Measurements from ENCODE around the gene HSPA6. TPM values are rescaled to one million over a fixed set of nuclear protein-coding genes. Genes with fewer than 3 reads are reported as not detected.

The HSPA6 gene
- total and polyA plus RNA-seq, 2 experiments from 2014 or later = not detected

DNA sequence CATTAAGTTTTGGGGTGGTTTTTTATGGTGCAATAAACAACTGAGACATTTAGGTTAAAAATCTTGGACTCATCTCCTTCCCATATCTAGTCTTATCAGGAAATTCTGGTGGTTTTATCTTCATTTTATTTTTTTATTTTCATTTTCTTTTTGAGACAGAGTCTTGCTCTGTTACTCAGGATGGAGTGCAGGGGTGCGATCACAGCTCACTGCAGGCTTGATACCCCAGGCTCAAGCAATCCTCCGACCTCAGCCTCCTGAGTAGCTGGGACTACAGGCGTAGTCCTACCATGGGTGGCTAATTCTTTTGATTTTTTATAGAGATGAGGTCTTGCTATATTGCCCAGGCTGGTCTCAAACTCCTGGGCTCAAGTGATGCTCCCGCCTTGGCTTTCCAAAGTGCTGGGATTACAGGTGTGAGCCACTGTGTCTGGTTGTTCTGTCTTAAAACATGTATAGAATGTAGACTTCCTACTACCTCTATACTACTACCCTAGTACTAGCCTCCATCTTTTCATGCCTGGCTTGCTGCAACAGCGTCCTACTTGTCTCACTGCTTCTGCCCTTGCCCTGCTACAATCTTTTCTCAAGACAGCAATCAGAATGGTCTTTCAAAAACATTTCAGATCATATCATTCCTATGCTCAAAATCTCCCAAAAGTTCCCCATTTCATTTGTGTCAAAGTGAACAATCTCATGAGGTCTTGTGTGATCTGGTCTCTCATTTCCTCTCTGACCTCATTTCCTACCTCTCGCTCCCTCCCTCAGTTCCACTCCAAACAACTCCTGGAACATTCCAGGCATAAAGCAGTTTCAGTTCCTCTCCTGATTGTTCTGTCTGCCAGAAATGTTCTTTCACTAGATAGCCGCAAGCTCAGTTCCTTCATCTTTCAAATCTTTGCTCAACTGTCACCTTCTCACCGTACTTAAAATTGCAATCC lies 25.0 kb upstream of the HSPA6 start:
- no peaks in the 10 kb centered on the region; the same call in 2 of the 3 replicates for H3K4me1 Mint-ChIP-seq
- no peaks in the 10 kb centered on the region for H3K36me3 Mint-ChIP-seq (ENCODE audit: low read depth)
- no peak overlapping the region for H3K27ac Mint-ChIP-seq
- Histone ChIP-seq H3K4me3 (no peak overlapping the region), H3K27me3 (ENCODE audit: insufficient read depth) (no peaks in the 10 kb centered on the region), H3K36me3 (ENCODE audit: insufficient read depth) (no peaks in the 10 kb centered on the region), H3K4me2 (no peak overlapping the region), H3K27ac (ENCODE audit: low read depth) (no peak overlapping the region), H3K9me2 (ENCODE audit: insufficient read depth) (no peaks in the 10 kb centered on the region), H3K4me1 (ENCODE audit: insufficient read depth) (no peaks in the 10 kb centered on the region), H2AFZ (peak overlapping the region; percentile 83; the same call in 1 of the 2 replicates), H3K79me2 (replicated peaks; ENCODE audit: insufficient read depth) (no peaks in the 10 kb centered on the region), H4K20me1 (replicated peaks; ENCODE audit: insufficient read depth) (no peaks in the 10 kb centered on the region), H3F3A (replicated peaks; ENCODE audit: low read depth) (no peaks in the 10 kb centered on the region)
- H3K27me3 Mint-ChIP-seq (ENCODE audit: insufficient read depth, low read depth, poor library complexity) = peaks cover 4% of the 10 kb centered on the region
- no peak overlapping the region for H3K4me3 Mint-ChIP-seq
- DNase-seq (ENCODE audit: low spot score) = no peak
- no peak for ATAC-seq
- H3K9me3 Mint-ChIP-seq = no peaks in the 10 kb centered on the region
- TF ChIP-seq STAT1 (IDR thresholded peaks at IDR 0.05; ENCODE audit: unreplicated experiment) = no peak
- TF ChIP-seq, protein P1, sequence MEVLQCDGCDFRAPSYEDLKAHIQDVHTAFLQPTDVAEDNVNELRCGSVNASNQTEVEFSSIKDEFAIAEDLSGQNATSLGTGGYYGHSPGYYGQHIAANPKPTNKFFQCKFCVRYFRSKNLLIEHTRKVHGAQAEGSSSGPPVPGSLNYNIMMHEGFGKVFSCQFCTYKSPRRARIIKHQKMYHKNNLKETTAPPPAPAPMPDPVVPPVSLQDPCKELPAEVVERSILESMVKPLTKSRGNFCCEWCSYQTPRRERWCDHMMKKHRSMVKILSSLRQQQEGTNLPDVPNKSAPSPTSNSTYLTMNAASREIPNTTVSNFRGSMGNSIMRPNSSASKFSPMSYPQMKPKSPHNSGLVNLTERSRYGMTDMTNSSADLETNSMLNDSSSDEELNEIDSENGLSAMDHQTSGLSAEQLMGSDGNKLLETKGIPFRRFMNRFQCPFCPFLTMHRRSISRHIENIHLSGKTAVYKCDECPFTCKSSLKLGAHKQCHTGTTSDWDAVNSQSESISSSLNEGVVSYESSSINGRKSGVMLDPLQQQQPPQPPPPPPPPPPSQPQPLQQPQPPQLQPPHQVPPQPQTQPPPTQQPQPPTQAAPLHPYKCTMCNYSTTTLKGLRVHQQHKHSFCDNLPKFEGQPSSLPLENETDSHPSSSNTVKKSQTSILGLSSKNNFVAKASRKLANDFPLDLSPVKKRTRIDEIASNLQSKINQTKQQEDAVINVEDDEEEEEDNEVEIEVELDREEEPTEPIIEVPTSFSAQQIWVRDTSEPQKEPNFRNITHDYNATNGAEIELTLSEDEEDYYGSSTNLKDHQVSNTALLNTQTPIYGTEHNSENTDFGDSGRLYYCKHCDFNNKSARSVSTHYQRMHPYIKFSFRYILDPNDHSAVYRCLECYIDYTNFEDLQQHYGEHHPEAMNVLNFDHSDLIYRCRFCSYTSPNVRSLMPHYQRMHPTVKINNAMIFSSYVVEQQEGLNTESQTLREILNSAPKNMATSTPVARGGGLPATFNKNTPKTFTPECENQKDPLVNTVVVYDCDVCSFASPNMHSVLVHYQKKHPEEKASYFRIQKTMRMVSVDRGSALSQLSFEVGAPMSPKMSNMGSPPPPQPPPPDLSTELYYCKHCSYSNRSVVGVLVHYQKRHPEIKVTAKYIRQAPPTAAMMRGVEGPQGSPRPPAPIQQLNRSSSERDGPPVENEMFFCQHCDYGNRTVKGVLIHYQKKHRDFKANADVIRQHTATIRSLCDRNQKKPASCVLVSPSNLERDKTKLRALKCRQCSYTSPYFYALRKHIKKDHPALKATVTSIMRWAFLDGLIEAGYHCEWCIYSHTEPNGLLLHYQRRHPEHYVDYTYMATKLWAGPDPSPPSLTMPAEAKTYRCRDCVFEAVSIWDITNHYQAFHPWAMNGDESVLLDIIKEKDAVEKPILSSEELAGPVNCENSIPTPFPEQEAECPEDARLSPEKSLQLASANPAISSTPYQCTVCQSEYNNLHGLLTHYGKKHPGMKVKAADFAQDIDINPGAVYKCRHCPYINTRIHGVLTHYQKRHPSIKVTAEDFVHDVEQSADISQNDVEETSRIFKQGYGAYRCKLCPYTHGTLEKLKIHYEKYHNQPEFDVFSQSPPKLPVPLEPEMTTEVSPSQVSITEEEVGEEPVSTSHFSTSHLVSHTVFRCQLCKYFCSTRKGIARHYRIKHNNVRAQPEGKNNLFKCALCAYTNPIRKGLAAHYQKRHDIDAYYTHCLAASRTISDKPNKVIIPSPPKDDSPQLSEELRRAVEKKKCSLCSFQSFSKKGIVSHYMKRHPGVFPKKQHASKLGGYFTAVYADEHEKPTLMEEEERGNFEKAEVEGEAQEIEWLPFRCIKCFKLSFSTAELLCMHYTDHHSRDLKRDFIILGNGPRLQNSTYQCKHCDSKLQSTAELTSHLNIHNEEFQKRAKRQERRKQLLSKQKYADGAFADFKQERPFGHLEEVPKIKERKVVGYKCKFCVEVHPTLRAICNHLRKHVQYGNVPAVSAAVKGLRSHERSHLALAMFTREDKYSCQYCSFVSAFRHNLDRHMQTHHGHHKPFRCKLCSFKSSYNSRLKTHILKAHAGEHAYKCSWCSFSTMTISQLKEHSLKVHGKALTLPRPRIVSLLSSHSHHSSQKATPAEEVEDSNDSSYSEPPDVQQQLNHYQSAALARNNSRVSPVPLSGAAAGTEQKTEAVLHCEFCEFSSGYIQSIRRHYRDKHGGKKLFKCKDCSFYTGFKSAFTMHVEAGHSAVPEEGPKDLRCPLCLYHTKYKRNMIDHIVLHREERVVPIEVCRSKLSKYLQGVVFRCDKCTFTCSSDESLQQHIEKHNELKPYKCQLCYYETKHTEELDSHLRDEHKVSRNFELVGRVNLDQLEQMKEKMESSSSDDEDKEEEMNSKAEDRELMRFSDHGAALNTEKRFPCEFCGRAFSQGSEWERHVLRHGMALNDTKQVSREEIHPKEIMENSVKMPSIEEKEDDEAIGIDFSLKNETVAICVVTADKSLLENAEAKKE (CRISPR knock-in tag; IDR thresholded peaks at IDR 0.05) = no peak
- no peak for TF ChIP-seq EZH2phosphoT487 (IDR thresholded peaks at IDR 0.05; ENCODE audit: unreplicated experiment)
- no peak for TF ChIP-seq ZNF114 (CRISPR knock-in tag; IDR thresholded peaks at IDR 0.05)
- no peak for TF ChIP-seq NANOG (IDR thresholded peaks at IDR 0.05; ENCODE audit: borderline replicate concordance)
- TF ChIP-seq ZNF331 (CRISPR knock-in tag; IDR thresholded peaks at IDR 0.05; ENCODE audit: low read depth) = no peak
- no peak for TF ChIP-seq REST (IDR thresholded peaks at IDR 0.05; ENCODE audit: unreplicated experiment)
- no peak for TF ChIP-seq ETS1 (IDR thresholded peaks at IDR 0.05)
- TF ChIP-seq POLR2AphosphoS5 (IDR thresholded peaks at IDR 0.05; ENCODE audit: low read depth) = no peak
- no peak for TF ChIP-seq JUNB (IDR thresholded peaks at IDR 0.05; ENCODE audit: unreplicated experiment)
- TF ChIP-seq CREB1 (CRISPR knock-in tag; IDR thresholded peaks at IDR 0.05; ENCODE audit: low read depth) = no peak
- TF ChIP-seq, protein P2, sequence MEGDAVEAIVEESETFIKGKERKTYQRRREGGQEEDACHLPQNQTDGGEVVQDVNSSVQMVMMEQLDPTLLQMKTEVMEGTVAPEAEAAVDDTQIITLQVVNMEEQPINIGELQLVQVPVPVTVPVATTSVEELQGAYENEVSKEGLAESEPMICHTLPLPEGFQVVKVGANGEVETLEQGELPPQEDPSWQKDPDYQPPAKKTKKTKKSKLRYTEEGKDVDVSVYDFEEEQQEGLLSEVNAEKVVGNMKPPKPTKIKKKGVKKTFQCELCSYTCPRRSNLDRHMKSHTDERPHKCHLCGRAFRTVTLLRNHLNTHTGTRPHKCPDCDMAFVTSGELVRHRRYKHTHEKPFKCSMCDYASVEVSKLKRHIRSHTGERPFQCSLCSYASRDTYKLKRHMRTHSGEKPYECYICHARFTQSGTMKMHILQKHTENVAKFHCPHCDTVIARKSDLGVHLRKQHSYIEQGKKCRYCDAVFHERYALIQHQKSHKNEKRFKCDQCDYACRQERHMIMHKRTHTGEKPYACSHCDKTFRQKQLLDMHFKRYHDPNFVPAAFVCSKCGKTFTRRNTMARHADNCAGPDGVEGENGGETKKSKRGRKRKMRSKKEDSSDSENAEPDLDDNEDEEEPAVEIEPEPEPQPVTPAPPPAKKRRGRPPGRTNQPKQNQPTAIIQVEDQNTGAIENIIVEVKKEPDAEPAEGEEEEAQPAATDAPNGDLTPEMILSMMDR (conservative IDR thresholded peaks at IDR 0.05; ENCODE audit: low read depth in 2 of 2) = no peak
- no peak for TF ChIP-seq EZH2 (IDR thresholded peaks at IDR 0.05; ENCODE audit: low read depth, unreplicated experiment)

Measured in GM23338 (cell line).